ENCODE measurements around the gene AKT3.

DNA sequence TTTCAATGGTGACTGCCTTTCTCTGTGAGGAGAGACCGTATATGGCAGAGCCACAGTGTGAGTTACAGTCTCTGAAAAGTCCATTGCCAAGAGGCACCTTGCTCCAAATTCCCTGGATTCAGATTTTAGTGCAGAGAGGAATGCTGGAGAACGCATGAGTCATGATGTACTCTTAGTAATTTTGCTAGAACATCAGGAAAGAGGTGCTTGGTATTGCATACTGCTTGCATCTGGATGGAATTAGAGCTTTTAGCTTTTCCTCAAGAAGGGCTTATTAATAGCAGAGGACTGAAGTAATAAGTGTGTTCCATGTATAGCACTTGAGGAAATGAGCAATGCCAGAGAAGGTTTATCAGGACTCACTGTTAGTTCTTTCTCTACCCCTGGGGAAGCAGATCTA is 40.5 kb upstream of the AKT3 start:
- TF ChIP-seq EP300 (IDR thresholded peaks at IDR 0.05; ENCODE audit: borderline replicate concordance) (no peak), MAX (IDR thresholded peaks at IDR 0.05) (no peak), CREB1 (IDR thresholded peaks at IDR 0.05; ENCODE audit: low read depth) (no peak), CEBPB (IDR thresholded peaks at IDR 0.05) (no peak), FOXM1 (IDR thresholded peaks at IDR 0.05; ENCODE audit: borderline replicate concordance, low read depth) (no peak), RAD21 (IDR thresholded peaks at IDR 0.05; ENCODE audit: low read depth) (no peak), ZBTB7A (IDR thresholded peaks at IDR 0.05; ENCODE audit: low read depth) (no peak), TAF1 (IDR thresholded peaks at IDR 0.05; ENCODE audit: low read depth) (no peak), TEAD4 (IDR thresholded peaks at IDR 0.05) (no peak)
- TF ChIP-seq, protein P1, sequence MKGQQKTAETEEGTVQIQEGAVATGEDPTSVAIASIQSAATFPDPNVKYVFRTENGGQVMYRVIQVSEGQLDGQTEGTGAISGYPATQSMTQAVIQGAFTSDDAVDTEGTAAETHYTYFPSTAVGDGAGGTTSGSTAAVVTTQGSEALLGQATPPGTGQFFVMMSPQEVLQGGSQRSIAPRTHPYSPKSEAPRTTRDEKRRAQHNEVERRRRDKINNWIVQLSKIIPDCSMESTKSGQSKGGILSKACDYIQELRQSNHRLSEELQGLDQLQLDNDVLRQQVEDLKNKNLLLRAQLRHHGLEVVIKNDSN (IDR thresholded peaks at IDR 0.05): no peak
